RWPE1 (cell line): ENCODE data around the gene TTC34.

Experiments
- CTCF ChIA-PET: fragments of 350-600 bp; sonication (Branson Sonifier 250); formaldehyde crosslinking; extraction: SDS; loops from one replicate; lab custom pipeline; 2021; lab: Yijun Ruan, JAX
- POLR2A ChIA-PET: fragments of 400-600 bp; formaldehyde crosslinking; extraction: SDS; loops from one replicate; lab custom pipeline; 2020; ENCODE audit warnings: antibody characterized with exemption; ENCODE audit not compliant: low non-redundant PET; lab: Yijun Ruan, JAX
- DNase-seq: peaks from one replicate; pipeline ENCODE4 v3.0.0; 2012; ENCODE audit warnings: low spot score
- H3K27ac ChIP-seq: fragments of 450-650 bp; 2 replicates; pipeline ENCODE4 v1.5.1; 2017
- TF ChIP-seq, protein P1 (sequence below): fragments of 450-650 bp; conservative IDR thresholded peaks from 2 replicates; pipeline ENCODE4 v1.5.1; 2017; ENCODE audit warnings: low read depth, mild to moderate bottlenecking

The TTC34 gene

DNA sequence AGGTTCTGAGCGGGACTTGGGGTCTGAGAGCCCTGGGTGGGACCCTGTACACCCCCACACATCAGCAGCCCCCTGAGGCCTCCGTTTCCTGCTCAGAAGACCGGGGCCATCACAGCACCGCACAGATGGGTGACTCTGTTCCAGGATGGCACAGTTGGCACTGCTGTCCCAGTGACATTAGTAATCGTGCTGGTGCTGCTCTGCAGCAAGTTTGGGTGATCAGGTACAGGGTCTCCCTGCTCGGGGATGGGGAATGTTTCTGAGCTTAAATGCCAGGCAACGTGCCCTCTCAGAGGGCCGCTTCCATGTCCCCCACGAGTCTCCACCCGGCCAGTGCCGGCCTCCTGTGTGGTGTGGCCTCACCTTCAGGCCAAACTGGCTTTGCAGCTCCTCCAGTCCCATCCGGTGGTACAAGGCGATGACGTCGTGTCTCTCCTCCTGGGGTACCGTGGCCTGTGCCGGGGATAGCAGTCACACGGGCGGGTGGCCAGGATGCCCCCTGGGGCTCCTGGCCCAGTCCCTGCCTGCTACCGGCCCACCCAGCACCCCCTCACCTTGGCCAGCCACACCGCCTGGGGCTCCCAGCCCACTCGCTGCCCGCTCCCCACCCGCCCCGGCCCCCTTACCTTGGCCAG is 197.9 kb downstream of the TTC34 start:
- H3K27ac ChIP-seq: no peak overlapping the region
- POLR2A ChIA-PET: interaction anchor here (0.6 kb wide), 1 partner anchor 206 kb away, joined by 7 read pairs; no protein-coding TSS in a partner anchor
- CTCF ChIA-PET: no interaction called here
- no peak for DNase-seq
- TF ChIP-seq, protein P1, sequence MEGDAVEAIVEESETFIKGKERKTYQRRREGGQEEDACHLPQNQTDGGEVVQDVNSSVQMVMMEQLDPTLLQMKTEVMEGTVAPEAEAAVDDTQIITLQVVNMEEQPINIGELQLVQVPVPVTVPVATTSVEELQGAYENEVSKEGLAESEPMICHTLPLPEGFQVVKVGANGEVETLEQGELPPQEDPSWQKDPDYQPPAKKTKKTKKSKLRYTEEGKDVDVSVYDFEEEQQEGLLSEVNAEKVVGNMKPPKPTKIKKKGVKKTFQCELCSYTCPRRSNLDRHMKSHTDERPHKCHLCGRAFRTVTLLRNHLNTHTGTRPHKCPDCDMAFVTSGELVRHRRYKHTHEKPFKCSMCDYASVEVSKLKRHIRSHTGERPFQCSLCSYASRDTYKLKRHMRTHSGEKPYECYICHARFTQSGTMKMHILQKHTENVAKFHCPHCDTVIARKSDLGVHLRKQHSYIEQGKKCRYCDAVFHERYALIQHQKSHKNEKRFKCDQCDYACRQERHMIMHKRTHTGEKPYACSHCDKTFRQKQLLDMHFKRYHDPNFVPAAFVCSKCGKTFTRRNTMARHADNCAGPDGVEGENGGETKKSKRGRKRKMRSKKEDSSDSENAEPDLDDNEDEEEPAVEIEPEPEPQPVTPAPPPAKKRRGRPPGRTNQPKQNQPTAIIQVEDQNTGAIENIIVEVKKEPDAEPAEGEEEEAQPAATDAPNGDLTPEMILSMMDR: no peak

DNA sequence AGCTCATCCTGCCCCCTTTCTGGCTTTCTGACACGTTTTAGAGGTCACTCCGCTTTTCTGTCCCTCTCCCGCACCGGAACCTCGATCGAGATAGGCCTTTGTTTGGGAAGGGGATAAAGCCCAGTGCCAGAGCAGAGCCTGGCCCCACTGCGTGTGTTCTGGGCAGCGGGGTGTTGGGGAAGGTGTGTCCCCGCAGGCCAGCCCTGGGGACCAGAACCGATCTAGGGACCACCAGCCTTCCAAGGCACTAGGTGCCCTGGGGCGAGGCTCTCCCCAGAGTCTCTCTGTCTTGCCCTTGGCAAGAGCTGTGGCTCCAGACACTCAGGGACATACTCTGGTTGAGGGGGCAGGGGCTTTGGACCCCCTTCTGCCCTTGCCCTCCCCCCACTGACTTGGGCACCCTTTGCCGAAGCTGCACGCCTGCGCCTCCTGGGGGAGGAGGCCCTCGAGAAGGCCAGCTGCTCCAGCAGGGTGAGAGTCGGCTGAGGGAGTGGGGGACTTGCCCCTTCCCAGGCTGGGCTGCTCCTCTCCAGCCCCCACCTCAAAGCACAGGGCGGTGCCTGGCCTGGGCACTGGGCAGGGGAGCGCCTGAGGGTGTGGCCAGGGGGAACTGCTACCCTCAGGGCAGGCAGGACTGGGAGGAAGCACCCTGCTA is 198.5 kb downstream of the TTC34 start:
- ChIA-PET POLR2A (no interaction called here), CTCF (no interaction called here)
- no peak overlapping the region for H3K27ac ChIP-seq
- TF ChIP-seq, protein P1: no peak
- no peak for DNase-seq

DNA sequence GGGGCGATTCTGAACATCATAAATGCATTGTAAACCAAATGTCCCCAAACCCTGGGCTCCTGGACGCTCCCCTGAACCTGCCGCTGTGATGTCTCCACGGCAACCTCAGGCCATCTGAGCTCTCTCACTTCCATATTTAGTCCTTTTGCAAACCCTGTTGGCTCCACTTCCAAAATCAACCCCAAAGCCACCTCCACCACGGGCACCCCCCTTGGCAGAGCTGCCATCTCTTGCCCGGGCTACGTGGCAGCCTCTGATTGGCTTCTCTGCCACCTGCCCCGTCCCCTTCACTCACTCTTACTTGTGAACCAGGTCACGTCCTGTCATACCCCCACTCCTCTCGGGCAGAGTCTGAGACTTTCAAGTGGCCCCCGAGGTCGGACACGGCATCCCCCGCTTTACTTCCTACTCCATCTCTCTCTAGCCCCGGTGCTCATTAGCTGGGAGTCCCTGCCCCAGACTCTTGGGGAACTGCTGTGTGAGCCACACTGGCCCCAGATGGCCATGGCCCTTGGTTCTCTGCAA is 199.1 kb downstream of the TTC34 start:
- ChIA-PET CTCF (no interaction called here), POLR2A (no interaction called here)
- no peak for DNase-seq
- H3K27ac ChIP-seq: no peak overlapping the region
- TF ChIP-seq, protein P1: no peak

DNA sequence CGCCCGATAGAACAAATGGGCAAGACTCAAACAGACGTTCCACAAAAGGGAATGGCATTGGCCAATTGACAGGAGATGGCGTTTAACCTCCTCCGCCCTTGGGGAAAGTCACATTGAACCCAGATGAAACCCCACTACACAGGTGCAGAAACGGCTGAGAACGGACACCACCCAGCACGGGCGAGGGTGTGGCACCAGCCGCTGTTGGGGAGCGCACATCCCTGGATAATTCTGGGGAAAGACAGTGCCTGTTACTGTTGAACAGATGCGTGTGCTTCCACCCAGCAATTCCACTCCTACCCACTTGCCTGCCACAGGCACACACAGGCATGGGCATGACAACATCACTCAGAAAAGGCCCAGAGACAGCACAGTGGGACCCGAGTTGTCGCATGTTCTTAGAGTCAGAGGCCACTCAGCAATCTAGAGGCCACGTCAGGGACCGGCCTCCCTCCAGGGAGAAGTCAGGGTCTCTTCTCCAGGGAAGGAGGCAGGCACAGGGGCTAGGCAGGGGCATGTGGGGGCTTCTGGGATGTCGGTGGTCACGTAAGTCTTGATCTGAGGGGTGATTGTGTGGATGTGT is 199.7 kb downstream of the TTC34 start:
- POLR2A ChIA-PET: no interaction called here
- no peak for DNase-seq
- TF ChIP-seq, protein P1: no peak
- no peak overlapping the region for H3K27ac ChIP-seq
- CTCF ChIA-PET: no interaction called here

DNA sequence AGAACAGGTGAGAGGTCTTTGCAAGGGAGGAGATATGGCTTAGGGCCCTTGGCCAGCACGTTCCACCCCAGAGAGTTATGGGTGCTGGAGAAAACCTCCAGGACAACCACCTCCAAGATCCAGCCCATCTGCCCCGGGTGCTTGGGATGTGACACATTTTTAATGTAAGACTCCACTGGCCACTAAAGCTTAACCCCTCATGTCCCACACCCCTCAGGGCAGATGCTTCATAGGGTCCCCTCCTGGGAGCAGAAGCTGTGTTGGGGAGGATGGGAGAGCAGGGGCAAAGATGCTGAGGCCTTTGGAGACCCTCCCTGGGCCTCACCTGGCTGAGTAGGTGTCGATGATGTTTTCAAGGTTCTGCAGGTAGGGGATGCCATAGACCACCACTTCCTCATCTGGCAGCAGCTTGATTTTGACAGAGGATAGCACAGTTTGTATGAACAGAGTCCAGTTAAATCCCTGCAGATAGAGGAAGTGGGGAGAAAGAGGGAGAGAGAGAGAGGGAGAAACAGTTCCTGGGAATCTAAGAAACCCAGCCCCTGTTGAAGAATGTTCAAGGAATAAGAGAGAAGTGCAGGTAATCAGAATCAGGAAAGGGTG is 203.1 kb downstream of the TTC34 start:
- ChIA-PET POLR2A (interaction anchor here (0.6 kb wide), 1 partner anchor 1183 kb away, joined by 3 read pairs; no protein-coding TSS in a partner anchor), CTCF (no interaction called here)
- DNase-seq: no peak
- TF ChIP-seq, protein P1: no peak
- no peak overlapping the region for H3K27ac ChIP-seq
